ENCODE results near the gene ACVR2B.

Gene ACVR2B

DNA sequence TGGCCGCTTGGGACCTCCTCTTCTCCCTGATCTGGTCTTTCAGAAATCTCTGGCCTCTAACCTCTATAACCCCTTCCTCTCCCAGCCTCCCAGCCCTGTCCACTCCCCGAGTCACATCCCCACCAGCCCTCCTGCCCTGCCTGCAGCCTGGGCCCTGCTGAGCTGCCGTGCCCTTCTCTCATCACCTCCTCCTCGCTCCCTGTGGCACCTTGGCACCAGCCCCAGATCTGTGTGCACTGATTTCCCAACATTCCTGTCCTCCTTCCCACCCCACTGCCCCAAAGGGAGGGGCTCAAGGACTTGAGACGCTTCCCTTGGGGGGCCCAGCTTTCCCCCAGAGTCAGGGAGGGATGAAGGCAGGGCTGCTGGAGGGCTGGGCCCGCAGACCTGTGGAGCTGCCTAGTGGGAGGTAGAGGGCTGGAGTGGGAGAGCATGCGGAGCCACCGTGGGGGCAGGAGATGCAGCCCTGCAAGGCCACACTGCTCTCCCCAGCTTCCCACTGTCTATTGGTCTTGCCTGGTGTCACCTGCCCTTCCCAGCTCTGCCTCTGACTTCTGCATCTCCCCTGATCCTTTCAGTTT, 85.2 kb downstream of the ACVR2B start:
- no peak for ATAC-seq

DNA sequence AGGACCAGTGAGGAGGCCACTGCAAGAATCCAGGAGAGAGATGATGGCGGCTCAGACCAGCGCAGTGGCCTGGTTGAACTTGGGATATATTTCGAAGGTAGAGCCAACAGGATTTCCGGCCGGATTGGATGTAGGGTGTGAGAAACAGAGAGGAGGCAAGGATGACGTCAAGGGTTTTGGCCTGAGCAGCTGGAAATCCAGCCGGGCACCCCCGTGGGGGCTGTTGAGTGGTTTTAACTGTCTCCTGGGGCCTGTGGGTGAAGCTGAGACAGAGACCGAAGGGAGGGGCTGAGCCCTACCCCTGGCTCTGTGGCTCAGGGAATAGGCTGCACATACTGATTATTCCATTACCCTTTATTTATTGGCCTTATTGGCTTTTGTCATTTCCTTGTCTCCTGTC, 88.1 kb downstream of the ACVR2B start:
- TF ChIP-seq TOX (CRISPR knock-in tag; IDR thresholded peaks at IDR 0.05; ENCODE audit: borderline replicate concordance) (no peak), ZNF565 (CRISPR knock-in tag; conservative IDR thresholded peaks at IDR 0.05; ENCODE audit: low read depth) (no peak)
- ATAC-seq = no peak; the same call in 2 of the 3 replicates

More for the DNA sequence above, 85.2 kb downstream of the ACVR2B start:
- TF ChIP-seq ZNF70 (CRISPR knock-in tag; IDR thresholded peaks at IDR 0.05) (no peak), PATZ1 (CRISPR knock-in tag; IDR thresholded peaks at IDR 0.05; ENCODE audit: borderline replicate concordance) (no peak), ZFP3 (CRISPR knock-in tag; IDR thresholded peaks at IDR 0.05) (no peak), OSR1 (CRISPR knock-in tag; IDR thresholded peaks at IDR 0.05) (no peak), ESRRG (CRISPR knock-in tag; IDR thresholded peaks at IDR 0.05) (no peak), GLIS3 (CRISPR knock-in tag; IDR thresholded peaks at IDR 0.05) (no peak), CREB5 (CRISPR knock-in tag; IDR thresholded peaks at IDR 0.05; ENCODE audit: low read depth) (no peak)

All from SK-N-SH treated with all-trans-retinoic acid at 6 μM for 48 hours (cell line).